Naive thymus-derived CD8-positive, alpha-beta T cell (primary cell): ENCODE data around the gene RIBC2. TPM values are rescaled to one million over a fixed set of nuclear protein-coding genes. Genes with fewer than 3 reads are reported as not detected.
"Not testable (repeated sequence)": the region's sequence is repeated elsewhere in the genome, so short reads cannot be mapped to it uniquely, and the experiment has no call there.

Experiments used
- ATAC-seq, 2 donors: fragments of 150-1000 bp; cut with Tn5 transposase in 1 of 2; sonication (Bioruptor Pico), chemical (Tn5 transposase) in 1 of 2; 1 replicate in 1 of 2; 2 replicates in 1 of 2; pipeline ENCODE4 v1.10.0; 2021; ENCODE audit warnings: mild to moderate bottlenecking in 2 of 2, moderate library complexity in 2 of 2
- POLR2A ChIA-PET: fragments of 350-600 bp; sonication (Branson Sonifier 250); formaldehyde crosslinking; loops from one replicate; lab custom pipeline; 2021; ENCODE audit warnings: antibody characterized with exemption; lab: Charles Lee
- DNase-seq, 10 donors: peaks; one replicate each; pipeline versions ENCODE4 v3.0.0 to v3.0.0-alpha.2; 2020 to 2022
- H3K27ac Mint-ChIP-seq, 10 donors: one replicate each; pipeline ENCODE4 v1.8.0; 2020 to 2022; ENCODE audit warnings: mild to moderate bottlenecking in 10 of 10, mixed read lengths in 10 of 10, moderate library complexity in 4 of 10, inconsistent platforms in 1 of 10
- H3K27me3 Mint-ChIP-seq, 5 donors: one replicate each; pipeline ENCODE4 v1.8.0; 2021 to 2022; ENCODE audit warnings: mixed read lengths in 5 of 5
- H3K36me3 Mint-ChIP-seq, 3 donors: one replicate each; pipeline ENCODE4 v1.8.0; 2020 to 2022; ENCODE audit warnings: mixed read lengths in 3 of 3, mild to moderate bottlenecking in 2 of 3, inconsistent platforms in 1 of 3
- H3K4me1 Mint-ChIP-seq, 4 donors: one replicate each; pipeline ENCODE4 v1.8.0; 2021 to 2022; ENCODE audit warnings: mixed read lengths in 4 of 4
- H3K4me3 Mint-ChIP-seq, 10 donors: one replicate each; pipeline ENCODE4 v1.8.0; 2020 to 2022; ENCODE audit warnings: mild to moderate bottlenecking in 10 of 10, mixed read lengths in 10 of 10, moderate library complexity in 6 of 10, inconsistent platforms in 1 of 10
- H3K9me3 Mint-ChIP-seq, 9 donors: one replicate each; pipeline ENCODE4 v1.8.0; 2020 to 2022; ENCODE audit warnings: mixed read lengths in 9 of 9, mild to moderate bottlenecking in 3 of 9, inconsistent platforms in 1 of 9, moderate library complexity in 1 of 9
- polyA plus RNA-seq, 3 donors: library from polyadenylated mRNA; unstranded; fragments of 300-500 nt; fragmentation: Illumina TruSeq; gene quantifications; one replicate each; pipeline ENCODE4 v1.2.3, GENCODE V29; 2021
- total RNA-seq, 8 experiments: library from RNA in 2 of 8; stranded (reverse) in 2 of 8; gene quantifications; one replicate each; pipeline ENCODE4 v1.2.3 and lab custom pipeline; 2021 to 2026

RIBC2 gene
- total and polyA plus RNA-seq, 5 experiments from 2014 or later: not detected

DNA sequence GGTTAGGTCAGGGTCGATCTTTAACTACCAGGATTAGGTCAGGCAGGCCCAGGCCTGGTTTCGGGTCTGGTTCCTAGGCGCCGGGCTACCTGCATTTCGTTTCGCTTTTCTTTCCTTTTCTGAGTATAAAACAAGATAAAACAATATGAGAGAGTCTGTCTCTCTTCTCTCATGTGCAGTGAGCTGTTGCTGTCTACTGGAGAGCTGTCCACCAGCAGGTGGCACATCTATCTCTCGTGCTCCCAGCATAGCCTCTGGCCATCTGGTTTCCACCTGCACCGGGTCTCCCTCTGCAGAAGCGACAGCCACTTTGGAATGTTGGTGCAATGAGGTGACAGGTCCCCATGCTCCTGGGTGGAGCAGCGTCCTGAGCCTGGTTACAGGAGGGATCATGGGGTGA lies 27.6 kb downstream of the RIBC2 start:
- POLR2A ChIA-PET: no interaction called here
- DNase-seq (peak in 3 of 10 donors; percentile 5 to 42 (median 37)), ATAC-seq (peak; percentile 87 to 96)
- H3K27me3 Mint-ChIP-seq: peaks cover 0 to 3% (median 3%) of the 10 kb centered on the region in 5 donors
- no peaks in the 10 kb centered on the region for H3K36me3 Mint-ChIP-seq
- H3K4me1 Mint-ChIP-seq: peaks cover 7 to 16% (median 11%) of the 10 kb centered on the region in 4 donors
- peak overlapping the region; percentile 68 to 87 (median 80) for H3K4me3 Mint-ChIP-seq
- peak overlapping the region in 9 of 10 donors; percentile 31 to 96 (median 88) for H3K27ac Mint-ChIP-seq
- H3K9me3 Mint-ChIP-seq: no peaks in the 10 kb centered on the region

DNA sequence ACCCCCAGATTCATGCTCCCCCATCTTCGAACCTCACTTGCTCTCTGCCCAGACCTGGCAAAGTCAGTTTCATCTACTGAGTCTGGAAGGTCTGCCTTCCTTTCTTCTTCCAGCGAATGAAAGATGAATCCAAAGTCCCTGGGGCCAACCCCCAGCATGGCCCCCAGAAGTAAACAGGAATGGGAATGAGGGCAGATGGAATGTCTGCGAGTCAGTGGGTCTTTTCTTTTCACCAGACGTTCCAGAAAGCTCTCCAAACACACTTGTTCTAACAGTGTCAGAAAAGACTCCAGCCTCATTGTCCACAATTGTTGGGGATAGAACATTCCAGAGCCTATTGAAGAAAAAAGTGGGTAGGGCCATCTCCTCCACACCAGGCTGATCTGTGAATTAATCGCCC lies 28.6 kb downstream of the RIBC2 start:
- POLR2A ChIA-PET: interaction anchor here (0.5 to 0.9 kb wide), 2 partner anchors 143 to 190 kb away, joined by 4 to 6 read pairs; no protein-coding TSS in a partner anchor
- Mint-ChIP-seq H3K27ac (no peak overlapping the region), H3K4me1 (peaks cover 7 to 16% (median 11%) of the 10 kb centered on the region in 4 donors), H3K27me3 (peaks cover 0 to 3% (median 3%) of the 10 kb centered on the region in 5 donors), H3K4me3 (no peak overlapping the region), H3K9me3 (no peaks in the 10 kb centered on the region), H3K36me3 (no peaks in the 10 kb centered on the region)
- DNase-seq (no peak), ATAC-seq (no peak)

DNA sequence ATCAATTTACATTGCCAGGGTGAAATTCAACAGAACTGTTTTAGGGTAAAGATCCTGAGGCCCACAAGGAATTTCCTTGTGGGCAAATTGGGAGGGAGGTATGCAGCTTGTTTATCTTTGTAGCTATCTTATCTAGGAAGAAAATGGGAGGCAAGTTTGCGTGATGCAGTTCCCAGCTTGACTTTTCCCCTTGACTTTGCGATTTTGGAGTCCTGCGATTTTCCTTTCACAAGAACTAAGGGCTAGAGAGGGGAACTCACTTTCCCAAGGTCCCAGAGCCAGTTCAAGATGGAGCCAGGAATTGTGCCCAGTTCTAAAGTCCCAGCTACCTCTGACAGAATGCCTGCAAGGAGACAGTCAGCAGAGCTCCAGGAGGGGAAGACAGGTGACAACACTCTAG lies 30.7 kb downstream of the RIBC2 start:
- ATAC-seq: no peak
- H3K36me3 Mint-ChIP-seq: no peaks in the 10 kb centered on the region
- peaks cover 7 to 12% (median 11%) of the 10 kb centered on the region in 4 donors for H3K4me1 Mint-ChIP-seq
- H3K27ac Mint-ChIP-seq: no peak overlapping the region
- no peak overlapping the region for H3K4me3 Mint-ChIP-seq
- POLR2A ChIA-PET: no interaction called here
- peaks cover 0 to 3% (median 3%) of the 10 kb centered on the region in 5 donors for H3K27me3 Mint-ChIP-seq
- DNase-seq: no peak
- H3K9me3 Mint-ChIP-seq: no peaks in the 10 kb centered on the region

DNA sequence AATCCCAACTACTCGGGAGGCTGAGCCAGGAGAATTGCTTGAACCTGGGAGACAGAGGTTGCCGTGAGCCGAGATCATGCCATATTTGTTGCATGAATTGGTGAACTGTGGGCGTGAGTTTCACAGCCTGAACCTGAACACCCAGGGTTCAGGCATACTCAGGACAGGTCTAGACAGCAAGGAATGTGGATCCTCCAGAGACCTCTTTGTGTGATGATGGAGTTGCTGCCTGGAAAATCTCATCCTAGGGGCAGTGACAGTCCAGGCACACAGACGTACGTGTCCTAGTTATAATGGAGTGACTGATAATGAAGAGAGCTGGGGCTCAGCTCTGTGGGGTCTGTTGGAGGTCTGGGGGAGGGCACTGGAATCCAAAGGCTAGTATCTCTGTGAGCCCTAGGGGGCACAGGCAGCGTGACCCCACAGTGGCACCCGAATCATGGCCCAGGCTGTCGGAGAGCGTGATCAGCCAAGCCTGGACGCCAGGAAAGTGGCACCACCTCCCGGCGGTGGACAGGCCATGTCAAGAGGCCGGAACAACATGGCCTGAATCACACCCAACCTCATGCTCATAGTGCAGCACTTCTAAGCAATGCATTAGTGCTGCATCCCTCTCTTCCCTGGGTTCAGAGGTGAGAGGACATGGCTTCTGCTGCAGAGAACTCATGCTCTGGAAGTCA lies 31.7 kb downstream of the RIBC2 start:
- POLR2A ChIA-PET: no interaction called here
- Mint-ChIP-seq H3K27ac (no peak overlapping the region), H3K36me3 (no peaks in the 10 kb centered on the region), H3K27me3 (peaks cover 0 to 3% (median 3%) of the 10 kb centered on the region in 5 donors), H3K9me3 (no peaks in the 10 kb centered on the region), H3K4me3 (no peak overlapping the region), H3K4me1 (peaks cover 7 to 12% (median 11%) of the 10 kb centered on the region in 4 donors)
- ATAC-seq: no peak
- no peak for DNase-seq

DNA sequence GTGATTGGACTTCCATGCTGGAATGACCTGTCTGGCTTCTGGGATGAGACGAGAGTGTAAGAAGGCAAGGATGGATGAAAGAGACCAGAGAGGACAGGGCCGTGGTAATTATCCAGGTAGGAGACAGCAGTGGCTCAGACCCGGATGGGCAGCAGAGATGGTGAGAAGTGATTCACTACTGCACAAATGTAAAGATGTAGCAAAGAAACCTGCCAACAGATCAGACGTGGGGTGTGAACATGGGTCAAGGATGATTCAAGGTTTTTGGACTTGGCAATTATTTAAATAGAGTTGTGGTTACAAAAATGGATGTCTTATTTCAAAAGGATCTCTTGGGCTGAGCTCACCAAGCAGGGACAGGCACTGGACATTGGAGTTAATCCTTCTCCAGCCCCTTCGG lies 32.7 kb downstream of the RIBC2 start:
- Mint-ChIP-seq H3K9me3 (no peaks in the 10 kb centered on the region), H3K36me3 (no peaks in the 10 kb centered on the region), H3K4me3 (no peak overlapping the region), H3K4me1 (peaks cover 1 to 3% (median 1%) of the 10 kb centered on the region in 4 donors), H3K27me3 (peaks cover 0 to 1% (median 1%) of the 10 kb centered on the region in 5 donors), H3K27ac (no peak overlapping the region)
- no peak for DNase-seq
- ATAC-seq: no peak
- POLR2A ChIA-PET: no interaction called here

DNA sequence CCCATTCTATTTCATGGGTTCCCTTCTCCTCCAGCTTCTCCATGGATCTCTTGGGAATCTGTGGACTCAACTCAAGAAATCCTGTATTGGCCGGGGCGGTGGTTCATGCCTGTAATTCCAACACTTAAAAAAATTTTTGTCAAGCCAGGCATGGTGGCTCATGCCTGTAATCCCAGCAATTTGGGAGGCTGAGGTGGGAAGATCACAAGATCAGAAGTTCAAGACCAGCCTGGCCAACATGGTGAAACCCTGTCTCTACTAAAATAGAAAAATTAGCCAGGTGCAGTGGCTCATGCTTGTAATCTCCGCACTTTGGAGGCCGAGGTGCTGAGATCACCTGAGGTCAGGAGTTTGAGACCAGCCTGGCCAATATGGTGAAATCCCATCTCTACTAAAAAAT lies 34.1 kb downstream of the RIBC2 start:
- not testable (repeated sequence) for H3K27me3 Mint-ChIP-seq

DNA sequence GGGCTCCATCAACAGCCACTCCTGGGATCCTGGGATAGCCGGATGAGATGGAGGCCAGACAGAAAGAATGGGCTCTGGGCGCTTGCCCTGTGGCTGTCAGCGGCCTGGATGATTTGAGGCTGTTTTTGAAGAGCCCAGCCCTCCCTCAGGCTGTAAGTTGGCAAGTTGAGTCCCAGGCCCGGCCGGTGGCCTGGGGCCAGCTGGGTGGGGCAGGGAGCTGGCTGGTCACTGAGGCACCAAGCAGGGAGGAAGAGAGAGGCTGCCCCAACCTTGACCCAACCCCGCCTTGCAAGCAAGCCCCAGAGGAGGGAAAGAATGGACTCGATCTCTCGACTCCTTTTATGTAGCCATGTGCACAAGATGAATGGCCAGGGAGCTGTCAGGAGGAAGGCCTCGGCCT lies 34.9 kb downstream of the RIBC2 start:
- Mint-ChIP-seq H3K27me3 (peaks cover 0 to 6% (median 0%) of the 10 kb centered on the region in 5 donors), H3K4me3 (no peak overlapping the region), H3K9me3 (no peaks in the 10 kb centered on the region), H3K27ac (no peak overlapping the region), H3K36me3 (no peaks in the 10 kb centered on the region), H3K4me1 (no peaks in the 10 kb centered on the region)
- no peak for DNase-seq
- no peak for ATAC-seq
- POLR2A ChIA-PET: interaction anchor here (0.7 kb wide), 1 partner anchor 152 kb away, joined by 4 read pairs; no protein-coding TSS in a partner anchor

More for the DNA sequence above, 34.1 kb downstream of the RIBC2 start:
- H3K4me1 Mint-ChIP-seq, POLR2A ChIA-PET, ATAC-seq, H3K4me3 Mint-ChIP-seq, H3K36me3 Mint-ChIP-seq, H3K27ac Mint-ChIP-seq, H3K9me3 Mint-ChIP-seq, DNase-seq: not testable (repeated sequence)

DNA sequence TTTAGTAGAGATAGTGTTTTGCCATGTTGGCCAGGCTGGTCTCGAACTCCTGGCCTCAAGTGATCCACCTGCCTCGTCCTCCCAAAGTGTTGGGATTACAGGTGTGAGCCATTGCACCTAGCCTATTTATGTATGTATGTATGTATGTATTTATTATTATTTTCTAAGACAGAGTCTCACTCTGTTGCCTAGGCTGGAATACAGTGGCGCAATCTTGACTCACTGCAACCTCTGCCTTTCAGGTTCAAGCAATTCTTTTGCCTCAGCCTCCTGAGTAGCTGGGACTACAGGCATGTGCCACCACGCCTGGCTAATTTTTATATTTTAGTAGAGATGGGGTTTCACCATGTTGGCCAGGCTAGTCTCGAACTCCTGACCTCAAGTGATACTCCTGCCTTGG lies 35.9 kb downstream of the RIBC2 start:
- H3K27ac Mint-ChIP-seq, ATAC-seq, H3K4me3 Mint-ChIP-seq, H3K4me1 Mint-ChIP-seq, POLR2A ChIA-PET, H3K9me3 Mint-ChIP-seq, H3K36me3 Mint-ChIP-seq, DNase-seq, H3K27me3 Mint-ChIP-seq: not testable (repeated sequence)

DNA sequence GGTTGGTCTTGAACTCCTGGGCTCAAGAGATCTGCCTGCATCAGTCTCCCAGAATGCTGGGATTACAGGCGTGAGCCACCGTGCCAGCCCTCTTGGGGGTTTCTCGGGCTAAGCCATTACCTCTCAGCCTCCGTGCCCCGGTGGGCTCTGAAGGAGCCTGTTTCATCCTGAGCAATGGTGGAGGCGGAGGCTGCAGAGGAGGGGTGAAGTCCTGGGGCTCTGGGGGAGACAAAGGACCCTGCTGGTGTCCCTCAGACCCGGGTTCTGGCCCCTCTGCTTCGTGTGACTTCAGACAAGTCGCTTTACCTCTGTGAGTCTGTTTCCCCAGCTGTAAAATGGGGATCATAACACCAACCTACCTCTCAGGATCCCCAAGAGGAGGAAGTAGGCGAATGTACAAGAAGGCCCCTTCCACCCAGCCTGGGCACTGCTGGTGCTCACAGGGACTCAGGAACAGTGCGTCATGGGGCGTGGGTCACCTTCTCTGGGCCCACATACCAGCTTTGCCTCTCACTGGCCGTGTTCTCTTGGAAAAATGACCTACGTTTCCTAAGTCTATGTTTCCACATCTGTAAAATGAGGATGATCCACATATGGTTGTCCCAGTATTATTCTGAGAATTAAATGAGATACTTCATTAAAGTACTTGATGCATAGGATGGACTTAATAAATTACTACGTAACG lies 36.8 kb downstream of the RIBC2 start:
- POLR2A ChIA-PET: no interaction called here
- ATAC-seq: no peak
- no peak overlapping the region for H3K27ac Mint-ChIP-seq

DNA sequence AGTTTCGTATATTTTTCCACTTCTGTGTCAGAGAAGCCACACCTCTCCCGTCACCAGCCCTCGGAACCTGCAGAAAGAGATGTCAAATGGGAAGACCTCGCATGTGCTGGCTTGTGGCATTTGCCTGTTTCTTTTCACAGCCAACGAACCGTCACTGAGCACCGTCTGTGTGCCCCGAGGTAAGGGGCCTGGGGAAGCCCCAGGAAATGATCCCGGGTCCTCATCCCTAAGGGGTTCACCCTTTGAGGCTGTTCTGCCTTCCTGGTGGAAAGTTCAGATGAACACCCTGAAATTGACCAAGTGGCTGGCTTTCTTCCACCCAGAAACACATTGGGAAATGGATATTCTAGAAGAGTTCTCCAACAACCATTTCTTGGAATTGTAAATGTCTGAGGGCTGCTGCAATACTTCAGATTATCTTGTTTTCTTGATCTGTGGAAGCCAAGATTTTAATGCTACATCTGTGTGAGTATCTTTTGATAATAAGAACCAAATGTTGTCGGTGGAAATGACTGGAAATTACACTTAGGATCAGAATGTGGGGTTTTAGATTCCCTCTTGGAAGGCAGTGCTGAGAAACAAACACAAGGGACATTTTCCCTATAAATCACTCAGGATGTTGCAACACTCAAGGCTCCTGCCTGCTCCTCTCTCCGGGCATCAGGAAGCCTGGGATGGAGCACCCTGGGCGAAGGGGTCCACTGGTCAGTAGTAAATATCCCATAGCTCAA lies 37.6 kb downstream of the RIBC2 start:
- POLR2A ChIA-PET: no interaction called here
- Mint-ChIP-seq H3K36me3 (no peaks in the 10 kb centered on the region), H3K27ac (no peak overlapping the region), H3K9me3 (no peaks in the 10 kb centered on the region), H3K27me3 (peaks cover 0 to 6% (median 0%) of the 10 kb centered on the region in 5 donors), H3K4me3 (no peak overlapping the region), H3K4me1 (no peaks in the 10 kb centered on the region)
- no peak for DNase-seq
- ATAC-seq: no peak

More for the DNA sequence above, 36.8 kb downstream of the RIBC2 start:
- H3K27me3 Mint-ChIP-seq: peaks cover 0 to 6% (median 0%) of the 10 kb centered on the region in 5 donors
- H3K4me3 Mint-ChIP-seq: no peak overlapping the region
- H3K4me1 Mint-ChIP-seq: no peaks in the 10 kb centered on the region
- no peaks in the 10 kb centered on the region for H3K9me3 Mint-ChIP-seq
- no peak for DNase-seq
- no peaks in the 10 kb centered on the region for H3K36me3 Mint-ChIP-seq

DNA sequence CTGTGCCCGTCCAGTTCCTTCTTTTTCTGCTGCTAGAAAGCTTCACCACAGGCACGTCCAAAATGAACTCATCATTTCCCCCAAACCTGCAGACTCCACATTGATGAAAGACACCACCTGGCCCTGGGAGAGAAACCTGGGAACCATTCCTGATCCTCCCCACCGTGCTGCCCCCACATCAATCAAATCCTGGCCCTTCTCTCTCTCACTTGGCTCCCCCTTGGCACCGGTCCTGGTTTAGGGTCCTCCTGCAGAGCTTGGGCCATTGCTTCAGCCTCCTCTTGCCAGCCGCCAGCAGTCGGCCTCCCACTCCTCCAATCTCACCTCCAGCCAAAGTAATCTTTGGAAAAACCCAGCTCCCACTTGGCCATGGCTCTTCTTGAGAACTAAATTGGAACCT lies 38.5 kb downstream of the RIBC2 start:
- peaks cover 0 to 7% (median 3%) of the 10 kb centered on the region in 5 donors for H3K27me3 Mint-ChIP-seq

DNA sequence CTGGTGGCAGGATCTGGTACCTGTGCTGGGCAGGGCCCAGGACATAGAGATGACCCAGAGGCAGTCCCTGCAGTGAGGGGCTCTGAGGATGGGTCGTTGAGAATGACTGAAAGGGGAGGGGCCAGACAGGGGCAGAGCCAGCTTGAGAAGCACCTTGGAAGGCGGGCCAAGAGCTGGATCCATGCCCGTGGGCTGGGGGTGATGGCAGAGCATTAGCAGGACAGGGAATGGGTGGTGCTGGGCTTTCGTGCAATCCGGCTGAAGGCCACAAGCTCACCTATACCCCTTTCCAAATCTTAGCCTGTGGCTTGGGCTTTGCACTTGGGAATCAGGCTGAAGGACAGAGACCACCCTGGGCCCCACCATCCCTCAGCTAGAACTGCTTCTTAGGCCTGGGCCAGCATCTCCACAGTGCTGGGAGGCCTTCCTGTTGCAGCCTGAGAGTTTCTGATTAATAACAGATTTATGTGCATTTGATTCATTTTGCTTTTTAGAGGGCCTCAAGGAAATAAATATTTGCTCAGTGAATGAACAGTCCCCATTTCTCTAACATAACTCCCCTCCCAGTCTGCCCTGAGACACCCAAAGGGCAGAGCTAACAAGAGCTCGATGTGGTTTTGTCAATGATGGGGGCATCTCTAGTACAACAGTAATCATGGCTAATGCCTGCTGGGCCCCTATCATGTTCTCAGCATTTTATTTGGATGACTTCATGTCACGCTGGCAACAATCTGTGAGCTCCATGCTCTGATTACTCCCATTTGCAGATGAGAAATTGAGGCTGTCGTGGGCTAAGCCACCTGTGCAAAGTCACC lies 39.3 kb downstream of the RIBC2 start:
- H3K36me3 Mint-ChIP-seq: no peaks in the 10 kb centered on the region
- H3K4me1 Mint-ChIP-seq: peaks cover 0 to 2% (median 0%) of the 10 kb centered on the region in 4 donors
- POLR2A ChIA-PET: no interaction called here
- peaks cover 0 to 12% (median 3%) of the 10 kb centered on the region in 5 donors for H3K27me3 Mint-ChIP-seq
- H3K4me3 Mint-ChIP-seq: no peak overlapping the region
- H3K27ac Mint-ChIP-seq: no peak overlapping the region
- DNase-seq: no peak
- no peaks in the 10 kb centered on the region for H3K9me3 Mint-ChIP-seq
- no peak for ATAC-seq

More for the DNA sequence above, 38.5 kb downstream of the RIBC2 start:
- DNase-seq (no peak), ATAC-seq (no peak)
- H3K36me3 Mint-ChIP-seq: no peaks in the 10 kb centered on the region
- H3K27ac Mint-ChIP-seq: peak overlapping the region in 1 of 10 donors; percentile 15
- no peak overlapping the region for H3K4me3 Mint-ChIP-seq
- POLR2A ChIA-PET: no interaction called here
- H3K9me3 Mint-ChIP-seq: no peaks in the 10 kb centered on the region
- H3K4me1 Mint-ChIP-seq: peaks cover 0 to under 1% (median 0%) of the 10 kb centered on the region in 4 donors
